ELF-1 (cell line): ENCODE data around the gene GRM2.
"Not testable (repeated sequence)": the region's sequence is repeated elsewhere in the genome, so short reads cannot be mapped to it uniquely, and the experiment has no call there.

Experiments
- DNase-seq: peaks from one replicate; pipeline ENCODE4 v3.0.0-alpha.2; 2016; ENCODE audit warnings: low read depth, low spot score

The GRM2 gene

GRCh38 chr3:51722362-51722761 lies 15.5 kb downstream of the GRM2 start:
- no peak for DNase-seq

GRCh38 chr3:51727500-51727899 lies 20.6 kb downstream of the GRM2 start:
- DNase-seq = no peak

GRCh38 chr3:51729042-51729633 lies 22.3 kb downstream of the GRM2 start:
- no peak for DNase-seq

GRCh38 chr3:51733859-51734571 lies 27.1 kb downstream of the GRM2 start:
- no peak for DNase-seq

- DNase-seq = peak; percentile 42
These were observed 27.7 kb downstream of the GRM2 start for GRCh38 chr3:51734572-51734907.

- DNase-seq = no peak
These were observed 28.2 kb downstream of the GRM2 start for GRCh38 chr3:51735039-51735438.

GRCh38 chr3:51735950-51736349 lies 29.1 kb downstream of the GRM2 start:
- DNase-seq = no peak

- no peak for DNase-seq
These were observed 32.2 kb downstream of the GRM2 start for GRCh38 chr3:51739110-51739509.

GRCh38 chr3:51742320-51742719 lies 35.5 kb downstream of the GRM2 start:
- not testable (repeated sequence) for DNase-seq

- DNase-seq = not testable (repeated sequence)
These were observed 36.1 kb downstream of the GRM2 start for GRCh38 chr3:51742978-51743377.

GRCh38 chr3:51747840-51748239 lies 41.0 kb downstream of the GRM2 start:
- no peak for DNase-seq

- DNase-seq = no peak
These were observed 41.5 kb downstream of the GRM2 start for GRCh38 chr3:51748327-51748726.

GRCh38 chr3:51750878-51751277 lies 44.0 kb downstream of the GRM2 start:
- DNase-seq = no peak

- DNase-seq = no peak
These were observed 44.4 kb downstream of the GRM2 start for GRCh38 chr3:51751287-51751686.

- DNase-seq = not testable (repeated sequence)
These were observed 47.2 kb downstream of the GRM2 start for GRCh38 chr3:51753763-51754750.

GRCh38 chr3:51759203-51759602 lies 52.3 kb downstream of the GRM2 start:
- DNase-seq = no peak
